H9 (cell line): ENCODE measurements around the gene SORCS2. TPM values are rescaled to one million over a fixed set of nuclear protein-coding genes. Genes with fewer than 3 reads are reported as not detected.
A peak's percentile ranks its signal among the peaks of the same experiment; 100 is the strongest.

ENCODE experiments used
- DNase-seq: peaks from one replicate; pipeline ENCODE4 v3.0.0-alpha.2; 2017
- H2AFZ ChIP-seq: one replicate; pipeline ENCODE4 v1.6.1; 2013; ENCODE audit warnings: mild to moderate bottlenecking, low read length, control low read depth, moderate library complexity
- H2AK5ac ChIP-seq: 2 replicates; pipeline ENCODE4 v1.6.1; 2013; ENCODE audit warnings: low read length, control low read depth, mixed read lengths; ENCODE audit not compliant: insufficient read length
- H2BK120ac ChIP-seq: one replicate; pipeline ENCODE4 v1.6.1; 2013; ENCODE audit warnings: low read depth, mild to moderate bottlenecking, low read length, control low read depth, inconsistent platforms; ENCODE audit not compliant: poor library complexity, severe bottlenecking
- H2BK12ac ChIP-seq: 2 replicates; pipeline ENCODE4 v1.6.1; 2013; ENCODE audit warnings: low read length, control low read depth, mixed read lengths, low read depth; ENCODE audit not compliant: insufficient read length
- H2BK15ac ChIP-seq: 2 replicates; pipeline ENCODE4 v1.6.1; 2013; ENCODE audit warnings: low read depth, low read length, control low read depth
- H2BK20ac ChIP-seq: one replicate; pipeline ENCODE4 v1.6.1; 2013; ENCODE audit warnings: low read depth, mild to moderate bottlenecking, low read length, control low read depth, inconsistent platforms; ENCODE audit not compliant: poor library complexity, severe bottlenecking
- H2BK5ac ChIP-seq: 2 replicates; pipeline ENCODE4 v1.6.1; 2013; ENCODE audit warnings: low read length, control low read depth, mixed read lengths; ENCODE audit not compliant: insufficient read length
- H3K14ac ChIP-seq: 2 replicates; pipeline ENCODE4 v1.6.1; 2013; ENCODE audit warnings: low read length, control low read depth; ENCODE audit not compliant: insufficient read depth
- H3K18ac ChIP-seq: 2 replicates; pipeline ENCODE4 v1.6.1; 2013; ENCODE audit warnings: low read depth, mild to moderate bottlenecking, mixed read lengths, low read length, control low read depth; ENCODE audit not compliant: insufficient read length
- H3K23ac ChIP-seq: 2 replicates; pipeline ENCODE4 v1.6.1; 2013; ENCODE audit warnings: low read length, control low read depth, mixed read lengths, low read depth; ENCODE audit not compliant: insufficient read length
- H3K23me2 ChIP-seq: 2 replicates; pipeline ENCODE4 v1.6.1; 2013; ENCODE audit warnings: low read depth, mild to moderate bottlenecking, mixed read lengths, low read length, control low read depth; ENCODE audit not compliant: insufficient read length, poor library complexity, severe bottlenecking
- H3K27ac ChIP-seq: 2 replicates; pipeline ENCODE4 v1.5.1; 2013; ENCODE audit warnings: low read length, control low read depth, mixed read lengths, low read depth; ENCODE audit not compliant: insufficient read length
- H3K27me3 ChIP-seq: 2 replicates; pipeline ENCODE4 v1.6.1; 2013; ENCODE audit warnings: low read length, control low read depth, inconsistent platforms; ENCODE audit not compliant: insufficient read depth
- H3K4ac ChIP-seq: 2 replicates; pipeline ENCODE4 v1.6.1; 2013; ENCODE audit warnings: low read depth, mild to moderate bottlenecking, control low read depth, inconsistent platforms, low read length, moderate library complexity
- H3K4me1 ChIP-seq: 2 replicates; pipeline ENCODE4 v1.6.1; 2013; ENCODE audit warnings: low read length, control low read depth, inconsistent platforms; ENCODE audit not compliant: insufficient read depth
- H3K4me2 ChIP-seq: 2 replicates; pipeline ENCODE4 v1.6.1; 2013; ENCODE audit warnings: low read length, control low read depth, mixed read lengths; ENCODE audit not compliant: insufficient read length, insufficient read depth
- H3K56ac ChIP-seq: 2 replicates; pipeline ENCODE4 v1.6.1; 2013; ENCODE audit warnings: low read depth, mild to moderate bottlenecking, mixed read lengths, low read length, control low read depth; ENCODE audit not compliant: insufficient read length
- H3K79me1 ChIP-seq: 2 replicates; pipeline ENCODE4 v1.6.1; 2013; ENCODE audit warnings: low read depth, mild to moderate bottlenecking, moderate library complexity, low read length, control low read depth, inconsistent platforms; ENCODE audit not compliant: insufficient read depth, poor library complexity, severe bottlenecking
- H3K79me2 ChIP-seq: 2 replicates; pipeline ENCODE4 v1.6.1; 2013; ENCODE audit warnings: low read length, control low read depth, inconsistent platforms; ENCODE audit not compliant: insufficient read depth
- H3K9ac ChIP-seq: 2 replicates; pipeline ENCODE4 v1.6.1; 2013; ENCODE audit warnings: low read length, control low read depth, mixed read lengths; ENCODE audit not compliant: insufficient read length; ENCODE audit errors: extremely low read depth
- H3K9me3 ChIP-seq: one replicate; pipeline ENCODE4 v1.6.1; 2013; ENCODE audit warnings: low read depth, low read length, inconsistent platforms; ENCODE audit not compliant: control insufficient read depth
- H3T11ph ChIP-seq: one replicate; pipeline ENCODE4 v1.6.1; 2013; ENCODE audit warnings: mild to moderate bottlenecking, low read length, control low read depth, inconsistent platforms
- H4K20me1 ChIP-seq: one replicate; pipeline ENCODE4 v1.6.1; 2013; ENCODE audit not compliant: control insufficient read depth, insufficient read length, insufficient read depth
- H4K5ac ChIP-seq: 2 replicates; pipeline ENCODE4 v1.6.1; 2013; ENCODE audit warnings: low read depth, mild to moderate bottlenecking, mixed read lengths, low read length, control low read depth; ENCODE audit not compliant: insufficient read length
- H4K8ac ChIP-seq: replicated peaks from 2 replicates; pipeline ENCODE4 v1.6.1; 2013; ENCODE audit warnings: low read length, control low read depth, mixed read lengths, low read depth; ENCODE audit not compliant: insufficient read length
- H4K91ac ChIP-seq: 2 replicates; pipeline ENCODE4 v1.6.1; 2013; ENCODE audit warnings: low read depth, mild to moderate bottlenecking, moderate library complexity, mixed read lengths, low read length, control low read depth; ENCODE audit not compliant: insufficient read length
- H3K27ac Mint-ChIP-seq, 3 experiments: 2 replicates in 2 of 3; 3 replicates in 1 of 3; pipeline ENCODE4 v1.8.0; 2020 to 2021; ENCODE audit warnings: mixed read lengths in 3 of 3, mild to moderate bottlenecking in 1 of 3, moderate library complexity in 1 of 3
- H3K27me3 Mint-ChIP-seq: 2 replicates; pipeline ENCODE4 v1.8.0; 2021; ENCODE audit warnings: low read depth, mild to moderate bottlenecking, moderate library complexity, mixed read lengths
- H3K36me3 Mint-ChIP-seq, 3 experiments: 2 replicates in 2 of 3; 3 replicates in 1 of 3; pipeline ENCODE4 v1.8.0; 2020 to 2021; ENCODE audit warnings: low read depth in 3 of 3, mixed read lengths in 3 of 3; ENCODE audit not compliant: insufficient read depth in 1 of 3
- H3K4me1 Mint-ChIP-seq, 2 experiments: 2 replicates each; pipeline ENCODE4 v1.8.0; 2020; ENCODE audit warnings: mixed read lengths in 2 of 2
- H3K4me3 Mint-ChIP-seq, 2 experiments: 2 replicates in 1 of 2; 3 replicates in 1 of 2; pipeline ENCODE4 v1.8.0; 2020 to 2021; ENCODE audit warnings: mild to moderate bottlenecking in 2 of 2, mixed read lengths in 2 of 2, moderate library complexity in 1 of 2
- H3K9me3 Mint-ChIP-seq, 2 experiments: 2 replicates in 1 of 2; 3 replicates in 1 of 2; pipeline ENCODE4 v1.8.0; 2020; ENCODE audit warnings: mild to moderate bottlenecking in 2 of 2, mixed read lengths in 2 of 2, moderate library complexity in 1 of 2
- CTCF ChIP-seq: fragments of 200-600 bp; sonication (generic); conservative IDR thresholded peaks from 3 replicates; pipeline ENCODE4 v1.8.0; 2021; ENCODE audit warnings: antibody characterized with exemption, mild to moderate bottlenecking
- WGBS: extraction: QIAGEN DNeasy Blood & Tissue Kit; methylation state at CpG from one replicate; pipeline ENCODE4 v1.1.7; 2013; ENCODE audit warnings: missing lambda C conversion rate, low lambda C conversion rate, mixed read lengths; ENCODE audit not compliant: insufficient read length; ENCODE audit errors: extremely low coverage; 5-methylcytosine and 5-hydroxymethylcytosine counted together
- total RNA-seq: library from RNA; stranded (reverse); gene quantifications from 2 replicates; pipeline ENCODE4 v1.2.1, GENCODE V29; 2021

SORCS2 gene
- total RNA-seq, 1 experiment from 2014 or later, result 0.57 TPM

GRCh38 chr4:7784131-7784870 lies 592.0 kb downstream of the SORCS2 start:
- Histone ChIP-seq H3K9ac (no peak overlapping the region), H3K27me3 (no peaks in the 10 kb centered on the region), H4K91ac (no peak overlapping the region), H3K9me3 (no peaks in the 10 kb centered on the region), H3K23me2 (no peaks in the 10 kb centered on the region), H3K14ac (no peak overlapping the region), H2BK12ac (no peak overlapping the region), H2AFZ (no peak overlapping the region), H3K4ac (no peak overlapping the region), H4K20me1 (no peaks in the 10 kb centered on the region), H3K23ac (no peak overlapping the region), H2BK20ac (no peak overlapping the region), H2BK120ac (no peak overlapping the region), H2BK15ac (no peak overlapping the region), H3K4me1 (no peaks in the 10 kb centered on the region), H2BK5ac (no peak overlapping the region), H4K8ac (no peak overlapping the region), H3K56ac (no peak overlapping the region), H3K27ac (no peak overlapping the region), H4K5ac (no peak overlapping the region), H3K79me2 (no peaks in the 10 kb centered on the region), H3K18ac (no peak overlapping the region), H2AK5ac (no peak overlapping the region), H3K4me2 (no peak overlapping the region), H3K79me1 (no peaks in the 10 kb centered on the region), H3T11ph (no peak overlapping the region)
- Mint-ChIP-seq H3K27me3 (no peaks in the 10 kb centered on the region), H3K9me3 (no peaks in the 10 kb centered on the region), H3K27ac (peak overlapping the region in 2 of 3 experiments; percentile 27 to 81; a peak in 2 of 7 replicates), H3K4me3 (no peak overlapping the region), H3K36me3 (peaks cover 6 to 17% (median 13%) of the 10 kb centered on the region in 3 experiments; a peak in 6 of 7 replicates), H3K4me1 (no peaks in the 10 kb centered on the region; a peak in 1 of 4 replicates)
- TF ChIP-seq CTCF, result no peak
- no CpG with 5 or more reads among the region's 14 CpGs for WGBS
- DNase-seq, result no peak
